Activated T-helper 2 cell treated with anti-CD3 and anti-CD28 coated beads, Interferon-gamma antibody, Interleukin-2, Interleukin-4, amounts not matched to agents 10 μg/mL and 5 μg/mL and 100 μg/mL, durations not matched to agents 14 hours and 24 hours and 36 hours (primary cell): ENCODE results near the gene CST3. TPM values are rescaled to one million over a fixed set of nuclear protein-coding genes. Genes with fewer than 3 reads are reported as not detected.
"Not testable (repeated sequence)": the region's sequence is repeated elsewhere in the genome, so short reads cannot be mapped to it uniquely, and the experiment has no call there.

Experiments
- DNase-seq: peaks from one replicate; pipeline ENCODE4 v3.0.0; 2021; ENCODE audit warnings: low spot score
- H3K27ac Mint-ChIP-seq: one replicate; pipeline ENCODE4 v1.8.0; 2021; ENCODE audit warnings: mixed read lengths
- H3K27me3 Mint-ChIP-seq: one replicate; pipeline ENCODE4 v1.8.0; 2021; ENCODE audit warnings: low read depth, mixed read lengths
- H3K36me3 Mint-ChIP-seq: one replicate; pipeline ENCODE4 v1.8.0; 2021; ENCODE audit warnings: low read depth, mixed read lengths
- H3K4me1 Mint-ChIP-seq: one replicate; pipeline ENCODE4 v1.8.0; 2021; ENCODE audit warnings: low read depth, mixed read lengths
- H3K4me3 Mint-ChIP-seq: one replicate; pipeline ENCODE4 v1.8.0; 2021; ENCODE audit warnings: low read depth, mild to moderate bottlenecking, moderate library complexity, mixed read lengths
- H3K9me3 Mint-ChIP-seq: one replicate; pipeline ENCODE4 v1.8.0; 2021; ENCODE audit warnings: mixed read lengths
- intact Hi-C: fragments of 100-400 bp; cut with micrococcal nuclease; formaldehyde crosslinking; loops from one replicate; pipeline ENCODE4 v1.15.1; 2023
- total RNA-seq: library from RNA; stranded (reverse); gene quantifications from 2 replicates; pipeline ENCODE4 v1.2.3, GENCODE V29; 2022

CST3 gene
- total RNA-seq, 1 donor from 2014 or later, result 0.82 TPM

GRCh38 chr20:23626040-23626620 lies 11.6 kb downstream of the CST3 start:
- Mint-ChIP-seq H3K36me3 (no peaks in the 10 kb centered on the region), H3K4me1 (peaks cover 2% of the 10 kb centered on the region), H3K27me3 (peaks cover 6% of the 10 kb centered on the region), H3K9me3 (no peaks in the 10 kb centered on the region), H3K27ac (no peak overlapping the region), H3K4me3 (no peak overlapping the region)
- intact Hi-C loops, result no loop called here
- no peak for DNase-seq

DNA sequence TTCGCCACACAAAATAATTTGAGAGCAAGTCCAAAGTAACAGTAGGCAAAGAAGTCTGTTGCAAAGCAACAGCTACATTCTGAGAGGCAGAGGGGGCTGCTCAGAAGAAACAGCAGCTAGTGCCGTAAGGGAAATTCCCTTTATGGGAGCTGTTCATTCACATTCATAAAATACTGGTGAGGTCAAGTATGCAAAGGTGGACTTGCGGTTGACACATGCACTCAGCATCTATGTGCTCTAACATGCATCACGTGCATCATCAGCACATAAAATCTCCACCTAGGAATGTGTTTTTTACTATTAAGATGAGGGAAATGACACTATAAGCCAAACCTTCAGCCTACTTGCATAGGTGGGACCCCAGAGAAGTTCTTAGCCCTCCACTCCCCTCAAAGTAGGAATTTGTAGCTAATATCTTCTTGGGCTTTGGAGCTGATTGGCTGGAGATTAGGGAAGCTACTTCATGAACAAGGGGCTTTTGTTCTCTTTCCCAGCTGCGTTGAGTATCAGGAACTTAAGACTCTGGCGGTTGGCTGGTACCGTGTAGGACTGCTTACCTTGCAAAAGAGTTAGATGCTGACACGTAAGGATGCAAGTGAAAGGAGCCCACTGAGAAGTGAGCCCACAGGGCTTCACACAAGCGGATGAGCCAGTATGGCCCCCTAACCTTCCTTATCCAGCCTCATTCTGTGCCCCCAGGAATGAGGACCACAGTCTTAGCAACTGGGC lies 12.4 kb downstream of the CST3 start:
- H3K9me3 Mint-ChIP-seq, result no peaks in the 10 kb centered on the region
- intact Hi-C loops, result no loop called here
- no peak overlapping the region for H3K27ac Mint-ChIP-seq
- H3K4me1 Mint-ChIP-seq, result peaks cover 2% of the 10 kb centered on the region
- DNase-seq, result no peak
- H3K4me3 Mint-ChIP-seq, result no peak overlapping the region
- peaks cover 6% of the 10 kb centered on the region for H3K27me3 Mint-ChIP-seq
- H3K36me3 Mint-ChIP-seq, result no peaks in the 10 kb centered on the region

DNA sequence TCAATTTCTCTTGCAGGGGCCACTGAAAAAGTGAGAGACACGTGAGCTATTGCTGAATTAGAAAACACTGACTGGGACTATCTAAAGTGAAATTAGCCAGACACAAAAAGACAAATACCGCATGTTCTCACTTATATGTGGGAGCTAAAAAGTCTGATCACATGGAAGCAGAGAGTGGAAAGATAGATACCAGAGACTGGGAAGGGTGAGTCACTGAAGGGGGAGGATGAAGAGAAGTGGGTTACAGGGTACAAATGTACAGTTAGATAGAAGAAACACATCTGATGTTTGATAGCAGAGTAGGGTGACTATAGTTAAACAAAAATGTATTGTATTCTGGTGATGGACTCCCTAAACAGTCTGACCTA lies 13.4 kb downstream of the CST3 start:
- Mint-ChIP-seq H3K4me3 (no peak overlapping the region), H3K27me3 (peaks cover 6% of the 10 kb centered on the region)

DNA sequence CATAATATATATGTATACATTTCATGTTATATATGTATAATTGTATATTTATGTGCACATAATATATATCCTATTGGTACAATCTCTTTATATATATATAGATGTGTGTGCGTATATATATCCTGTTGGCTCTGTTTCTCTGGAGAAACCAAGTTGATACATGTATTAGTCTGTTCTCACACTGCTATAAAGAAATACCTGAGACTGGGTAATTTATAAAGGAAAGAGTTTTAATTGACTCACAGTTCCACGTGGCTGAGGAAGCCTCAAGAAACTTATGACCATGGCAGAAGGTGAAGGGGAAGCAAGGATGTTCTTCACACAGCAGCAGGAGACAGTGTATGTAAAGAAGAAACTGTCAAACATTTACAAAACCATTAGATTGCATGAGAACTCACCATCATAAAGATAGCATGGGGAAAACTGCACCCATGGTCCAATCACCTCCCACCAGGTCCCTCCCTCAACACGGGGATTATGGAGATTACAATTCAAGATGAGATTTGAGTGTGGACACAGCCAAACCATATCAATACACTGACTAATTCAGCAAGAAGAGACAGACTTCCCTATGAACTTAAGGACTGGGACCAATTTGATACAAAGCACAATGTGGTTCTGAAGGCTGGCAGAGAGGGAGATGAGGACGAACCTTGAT lies 14.0 kb downstream of the CST3 start:
- no peak for DNase-seq
- Mint-ChIP-seq H3K4me3 (no peak overlapping the region), H3K4me1 (peaks cover 2% of the 10 kb centered on the region), H3K36me3 (no peaks in the 10 kb centered on the region), H3K9me3 (no peaks in the 10 kb centered on the region), H3K27me3 (peaks cover 7% of the 10 kb centered on the region), H3K27ac (no peak overlapping the region)
- intact Hi-C loops, result no loop called here

More for the DNA sequence above, 13.4 kb downstream of the CST3 start:
- DNase-seq, result no peak
- Mint-ChIP-seq H3K9me3 (no peaks in the 10 kb centered on the region), H3K27ac (no peak overlapping the region), H3K36me3 (no peaks in the 10 kb centered on the region), H3K4me1 (peaks cover 2% of the 10 kb centered on the region)
- intact Hi-C loops, result no loop called here

- DNase-seq, result no peak
- Mint-ChIP-seq H3K4me1 (peaks cover 2% of the 10 kb centered on the region), H3K27ac (no peak overlapping the region), H3K36me3 (no peaks in the 10 kb centered on the region), H3K9me3 (no peaks in the 10 kb centered on the region), H3K4me3 (no peak overlapping the region), H3K27me3 (peaks cover 7% of the 10 kb centered on the region)
- intact Hi-C loops, result no loop called here
These were observed 14.9 kb downstream of the CST3 start for GRCh38 chr20:23622839-23623343.

DNA sequence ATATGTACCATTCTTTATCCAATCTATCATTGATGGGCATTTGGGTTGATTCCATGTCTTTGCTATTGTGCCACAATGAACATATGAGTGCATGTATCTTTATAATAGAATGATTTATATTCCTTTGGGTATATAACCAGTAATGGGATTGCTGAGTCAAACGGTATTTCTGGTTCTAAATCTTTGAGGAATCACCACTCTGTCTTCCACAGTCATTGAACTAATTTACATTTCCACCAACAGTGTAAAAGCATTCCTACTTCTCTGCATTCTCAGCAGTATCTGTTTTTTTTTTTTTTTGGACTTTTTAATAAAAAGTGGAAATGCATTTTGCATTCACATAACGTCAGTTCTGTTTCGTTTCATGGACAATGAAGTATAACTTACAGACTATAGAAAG lies 15.4 kb downstream of the CST3 start:
- H3K36me3 Mint-ChIP-seq, H3K4me3 Mint-ChIP-seq, H3K9me3 Mint-ChIP-seq, intact Hi-C loops, H3K27me3 Mint-ChIP-seq, DNase-seq, H3K4me1 Mint-ChIP-seq, H3K27ac Mint-ChIP-seq: not testable (repeated sequence)

- intact Hi-C loops, DNase-seq, H3K4me1 Mint-ChIP-seq, H3K9me3 Mint-ChIP-seq, H3K4me3 Mint-ChIP-seq, H3K27me3 Mint-ChIP-seq, H3K36me3 Mint-ChIP-seq, H3K27ac Mint-ChIP-seq: not testable (repeated sequence)
These were observed 16.9 kb downstream of the CST3 start for GRCh38 chr20:23620670-23621386.

DNA sequence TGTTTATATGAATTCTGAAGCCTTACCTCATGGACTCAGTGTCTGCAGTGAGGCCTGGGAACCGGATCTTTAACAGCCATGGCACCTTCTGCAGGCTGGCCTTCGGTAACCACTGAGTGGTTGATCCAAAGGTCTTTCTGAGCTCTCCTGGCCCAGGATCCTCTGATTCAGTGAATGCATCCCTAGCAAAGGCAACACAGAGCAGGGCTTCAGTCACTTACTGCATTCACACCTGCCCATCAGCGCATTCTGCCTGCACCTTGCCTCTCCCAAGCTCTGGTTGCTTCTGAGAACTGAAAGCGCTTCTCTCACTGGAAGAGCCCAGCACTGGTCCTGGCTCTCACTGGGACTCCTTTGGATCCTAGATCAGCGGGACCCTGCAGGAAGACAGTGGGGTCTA lies 23.6 kb downstream of the CST3 start:
- H3K27me3 Mint-ChIP-seq, result peaks cover 8% of the 10 kb centered on the region
- H3K4me3 Mint-ChIP-seq, result no peak overlapping the region
- no peak for DNase-seq
- H3K9me3 Mint-ChIP-seq, result no peaks in the 10 kb centered on the region
- no peaks in the 10 kb centered on the region for H3K36me3 Mint-ChIP-seq
- H3K4me1 Mint-ChIP-seq, result no peaks in the 10 kb centered on the region
- intact Hi-C loops, result no loop called here
- H3K27ac Mint-ChIP-seq, result no peak overlapping the region

DNA sequence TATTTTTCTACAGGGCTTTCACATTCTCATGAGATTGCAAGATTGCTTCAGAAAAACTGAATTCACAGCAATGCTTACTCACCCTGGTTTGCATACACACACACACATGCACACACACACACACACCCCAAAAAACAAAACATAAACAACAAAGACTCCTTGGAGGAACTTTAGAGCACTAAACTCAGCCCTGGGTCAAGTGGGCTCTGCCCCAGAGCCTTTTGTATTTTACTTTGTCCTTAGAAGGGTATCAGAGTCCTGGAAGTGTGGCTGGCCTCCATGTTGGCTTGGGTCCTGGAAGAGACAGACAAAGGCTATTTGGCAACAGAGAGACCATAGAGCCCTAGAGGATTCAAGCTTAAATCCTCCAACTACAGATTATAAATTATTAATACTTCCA lies 24.1 kb downstream of the CST3 start:
- no peaks in the 10 kb centered on the region for H3K4me1 Mint-ChIP-seq
- no peaks in the 10 kb centered on the region for H3K9me3 Mint-ChIP-seq
- peaks cover 6% of the 10 kb centered on the region for H3K27me3 Mint-ChIP-seq
- no peak for DNase-seq
- no peaks in the 10 kb centered on the region for H3K36me3 Mint-ChIP-seq
- no peak overlapping the region for H3K4me3 Mint-ChIP-seq
- intact Hi-C loops, result no loop called here
- no peak overlapping the region for H3K27ac Mint-ChIP-seq

DNA sequence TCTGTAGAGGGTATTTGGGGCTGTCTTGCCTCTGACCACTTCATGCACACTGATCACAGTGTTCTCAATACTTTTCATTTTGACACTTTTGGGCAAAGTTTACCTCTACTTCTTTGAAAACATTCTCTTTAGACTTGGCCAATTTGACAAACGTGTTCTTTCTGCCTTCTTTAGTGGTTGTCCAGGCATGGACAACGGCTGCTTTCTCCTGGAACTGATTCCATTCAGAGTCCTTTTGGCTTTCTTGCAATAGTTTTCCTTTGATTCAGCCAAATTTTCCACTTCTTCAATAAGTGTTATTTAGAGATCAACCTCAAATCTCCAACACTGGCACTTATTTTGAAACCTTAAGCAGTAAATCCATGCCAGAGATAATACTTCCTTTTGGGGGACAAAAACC lies 25.4 kb downstream of the CST3 start:
- intact Hi-C loops, result no loop called here
- Mint-ChIP-seq H3K27me3 (peaks cover 2% of the 10 kb centered on the region), H3K9me3 (no peaks in the 10 kb centered on the region), H3K4me1 (no peaks in the 10 kb centered on the region), H3K4me3 (no peak overlapping the region), H3K36me3 (no peaks in the 10 kb centered on the region), H3K27ac (no peak overlapping the region)
- DNase-seq, result no peak

DNA sequence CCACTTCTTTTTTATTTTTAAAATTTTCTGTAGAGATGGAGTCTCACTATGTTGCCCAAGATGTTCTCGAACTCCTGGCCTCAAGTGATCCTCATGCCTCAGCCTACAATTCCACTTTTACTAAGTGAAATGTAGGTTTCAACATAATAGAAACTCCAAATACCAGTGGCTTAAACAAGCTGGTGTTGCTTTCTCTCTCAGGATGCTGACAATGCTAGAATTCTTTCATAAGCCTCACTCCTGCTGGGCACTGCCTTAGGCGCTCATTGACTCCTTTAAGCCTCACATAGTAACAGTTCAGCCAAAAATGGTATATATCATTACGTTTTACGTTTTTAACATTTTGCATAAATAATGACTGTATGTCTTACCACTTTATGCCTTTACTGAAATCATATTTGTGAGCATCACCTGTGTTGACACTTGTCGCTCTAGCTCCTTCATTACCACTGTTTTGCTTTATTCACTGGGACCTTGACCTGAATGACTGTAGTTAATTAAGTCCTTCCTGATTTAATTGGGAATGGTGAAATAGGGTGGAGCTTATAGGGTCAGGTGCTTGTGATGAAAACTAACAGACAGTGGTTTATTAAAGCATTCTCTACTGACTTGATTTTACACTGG lies 28.2 kb downstream of the CST3 start:
- peaks cover 2% of the 10 kb centered on the region for H3K27me3 Mint-ChIP-seq
- no peaks in the 10 kb centered on the region for H3K36me3 Mint-ChIP-seq
- intact Hi-C loops, result no loop called here

DNA sequence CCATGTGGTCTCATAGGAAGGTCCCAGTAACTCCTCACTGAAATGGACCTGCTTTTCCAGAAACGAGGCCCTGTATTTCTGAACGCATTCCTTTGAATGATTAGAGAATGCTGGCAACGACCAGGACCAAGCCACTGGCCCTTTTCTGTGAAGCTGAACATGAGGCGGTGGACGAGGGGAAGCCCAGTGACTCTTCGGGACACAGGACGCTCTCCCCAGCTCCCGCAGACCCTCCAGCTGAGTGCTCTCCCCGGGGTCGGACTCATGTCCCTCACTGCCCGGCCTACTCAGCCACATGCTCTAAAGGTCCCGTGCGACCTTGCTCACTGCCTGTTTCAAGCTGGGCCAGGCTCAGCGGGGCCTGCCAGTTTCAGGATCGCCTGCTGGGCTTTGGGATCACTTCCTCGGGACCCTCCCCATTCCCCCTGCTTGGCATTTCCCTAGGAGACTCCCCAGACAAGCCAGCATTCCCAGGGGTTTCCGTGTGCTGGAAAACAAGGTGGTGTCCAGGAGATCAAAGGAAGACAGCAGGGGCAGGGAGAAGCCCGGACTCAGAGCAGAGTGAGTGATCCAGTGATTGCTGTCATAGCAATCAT lies 29.4 kb downstream of the CST3 start:
- Mint-ChIP-seq H3K36me3 (no peaks in the 10 kb centered on the region), H3K27me3 (peaks cover 2% of the 10 kb centered on the region), H3K4me1 (peaks cover 4% of the 10 kb centered on the region), H3K27ac (no peak overlapping the region), H3K4me3 (no peak overlapping the region), H3K9me3 (no peaks in the 10 kb centered on the region)
- intact Hi-C loops, result no loop called here
- no peak for DNase-seq

More for the DNA sequence above, 28.2 kb downstream of the CST3 start:
- Mint-ChIP-seq H3K9me3 (no peaks in the 10 kb centered on the region), H3K4me1 (peaks cover 4% of the 10 kb centered on the region), H3K27ac (no peak overlapping the region), H3K4me3 (no peak overlapping the region)
- DNase-seq, result no peak
